ENCODE results near the gene CEP41.

GRCh38 chr7:130486954-130487436 is 46.2 kb upstream of the CEP41 start:
- TF ChIP-seq, protein P1, sequence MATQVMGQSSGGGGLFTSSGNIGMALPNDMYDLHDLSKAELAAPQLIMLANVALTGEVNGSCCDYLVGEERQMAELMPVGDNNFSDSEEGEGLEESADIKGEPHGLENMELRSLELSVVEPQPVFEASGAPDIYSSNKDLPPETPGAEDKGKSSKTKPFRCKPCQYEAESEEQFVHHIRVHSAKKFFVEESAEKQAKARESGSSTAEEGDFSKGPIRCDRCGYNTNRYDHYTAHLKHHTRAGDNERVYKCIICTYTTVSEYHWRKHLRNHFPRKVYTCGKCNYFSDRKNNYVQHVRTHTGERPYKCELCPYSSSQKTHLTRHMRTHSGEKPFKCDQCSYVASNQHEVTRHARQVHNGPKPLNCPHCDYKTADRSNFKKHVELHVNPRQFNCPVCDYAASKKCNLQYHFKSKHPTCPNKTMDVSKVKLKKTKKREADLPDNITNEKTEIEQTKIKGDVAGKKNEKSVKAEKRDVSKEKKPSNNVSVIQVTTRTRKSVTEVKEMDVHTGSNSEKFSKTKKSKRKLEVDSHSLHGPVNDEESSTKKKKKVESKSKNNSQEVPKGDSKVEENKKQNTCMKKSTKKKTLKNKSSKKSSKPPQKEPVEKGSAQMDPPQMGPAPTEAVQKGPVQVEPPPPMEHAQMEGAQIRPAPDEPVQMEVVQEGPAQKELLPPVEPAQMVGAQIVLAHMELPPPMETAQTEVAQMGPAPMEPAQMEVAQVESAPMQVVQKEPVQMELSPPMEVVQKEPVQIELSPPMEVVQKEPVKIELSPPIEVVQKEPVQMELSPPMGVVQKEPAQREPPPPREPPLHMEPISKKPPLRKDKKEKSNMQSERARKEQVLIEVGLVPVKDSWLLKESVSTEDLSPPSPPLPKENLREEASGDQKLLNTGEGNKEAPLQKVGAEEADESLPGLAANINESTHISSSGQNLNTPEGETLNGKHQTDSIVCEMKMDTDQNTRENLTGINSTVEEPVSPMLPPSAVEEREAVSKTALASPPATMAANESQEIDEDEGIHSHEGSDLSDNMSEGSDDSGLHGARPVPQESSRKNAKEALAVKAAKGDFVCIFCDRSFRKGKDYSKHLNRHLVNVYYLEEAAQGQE (IDR thresholded peaks at IDR 0.05; ENCODE audit: unreplicated experiment): no peak
- TF ChIP-seq, protein P2, sequence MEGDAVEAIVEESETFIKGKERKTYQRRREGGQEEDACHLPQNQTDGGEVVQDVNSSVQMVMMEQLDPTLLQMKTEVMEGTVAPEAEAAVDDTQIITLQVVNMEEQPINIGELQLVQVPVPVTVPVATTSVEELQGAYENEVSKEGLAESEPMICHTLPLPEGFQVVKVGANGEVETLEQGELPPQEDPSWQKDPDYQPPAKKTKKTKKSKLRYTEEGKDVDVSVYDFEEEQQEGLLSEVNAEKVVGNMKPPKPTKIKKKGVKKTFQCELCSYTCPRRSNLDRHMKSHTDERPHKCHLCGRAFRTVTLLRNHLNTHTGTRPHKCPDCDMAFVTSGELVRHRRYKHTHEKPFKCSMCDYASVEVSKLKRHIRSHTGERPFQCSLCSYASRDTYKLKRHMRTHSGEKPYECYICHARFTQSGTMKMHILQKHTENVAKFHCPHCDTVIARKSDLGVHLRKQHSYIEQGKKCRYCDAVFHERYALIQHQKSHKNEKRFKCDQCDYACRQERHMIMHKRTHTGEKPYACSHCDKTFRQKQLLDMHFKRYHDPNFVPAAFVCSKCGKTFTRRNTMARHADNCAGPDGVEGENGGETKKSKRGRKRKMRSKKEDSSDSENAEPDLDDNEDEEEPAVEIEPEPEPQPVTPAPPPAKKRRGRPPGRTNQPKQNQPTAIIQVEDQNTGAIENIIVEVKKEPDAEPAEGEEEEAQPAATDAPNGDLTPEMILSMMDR (conservative IDR thresholded peaks at IDR 0.05; ENCODE audit: low read depth in 2 of 2): no peak
- TF ChIP-seq EZH2phosphoT487 (IDR thresholded peaks at IDR 0.05; ENCODE audit: unreplicated experiment): no peak

Data from GM23338 (cell line).